Measurements from ENCODE around the gene UBL3. TPM values are rescaled to one million over a fixed set of nuclear protein-coding genes. Genes with fewer than 3 reads are reported as not detected.
A peak's percentile ranks its signal among the peaks of the same experiment; 100 is the strongest.

The UBL3 gene
- total RNA-seq, 1 donor from 2014 or later: 16.1 TPM

DNA sequence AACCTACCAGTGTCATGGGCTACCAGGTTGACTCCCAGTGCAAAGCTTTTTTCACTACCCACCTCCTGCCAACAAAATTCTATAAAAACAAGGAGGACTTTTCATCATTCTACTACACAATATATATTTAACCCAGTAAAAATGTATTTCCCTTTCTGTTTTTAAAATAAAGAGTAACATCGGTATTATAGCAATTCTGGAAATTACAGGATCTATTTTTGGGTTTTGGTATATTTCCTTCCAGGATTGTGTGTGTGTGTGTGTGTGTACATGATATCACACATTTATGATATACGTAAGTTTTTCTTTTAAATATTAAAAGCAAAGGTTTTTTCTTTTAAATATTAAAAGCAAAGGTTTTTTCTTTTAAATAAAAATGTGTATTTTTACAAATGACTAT lies 6.0 kb upstream of the UBL3 start:
- no peak for DNase-seq (ENCODE audit: low read depth)
- no peak for FAIRE-seq
- Histone ChIP-seq H3K36me3 (ENCODE audit: control insufficient read depth, insufficient read depth, low read length) (no peaks in the 10 kb centered on the region), H3K4me3 (ENCODE audit: low read depth, low read length) (no peak overlapping the region), H3K27me3 (ENCODE audit: control insufficient read depth, insufficient read depth, low read length) (no peaks in the 10 kb centered on the region)
- TF ChIP-seq, protein P1, sequence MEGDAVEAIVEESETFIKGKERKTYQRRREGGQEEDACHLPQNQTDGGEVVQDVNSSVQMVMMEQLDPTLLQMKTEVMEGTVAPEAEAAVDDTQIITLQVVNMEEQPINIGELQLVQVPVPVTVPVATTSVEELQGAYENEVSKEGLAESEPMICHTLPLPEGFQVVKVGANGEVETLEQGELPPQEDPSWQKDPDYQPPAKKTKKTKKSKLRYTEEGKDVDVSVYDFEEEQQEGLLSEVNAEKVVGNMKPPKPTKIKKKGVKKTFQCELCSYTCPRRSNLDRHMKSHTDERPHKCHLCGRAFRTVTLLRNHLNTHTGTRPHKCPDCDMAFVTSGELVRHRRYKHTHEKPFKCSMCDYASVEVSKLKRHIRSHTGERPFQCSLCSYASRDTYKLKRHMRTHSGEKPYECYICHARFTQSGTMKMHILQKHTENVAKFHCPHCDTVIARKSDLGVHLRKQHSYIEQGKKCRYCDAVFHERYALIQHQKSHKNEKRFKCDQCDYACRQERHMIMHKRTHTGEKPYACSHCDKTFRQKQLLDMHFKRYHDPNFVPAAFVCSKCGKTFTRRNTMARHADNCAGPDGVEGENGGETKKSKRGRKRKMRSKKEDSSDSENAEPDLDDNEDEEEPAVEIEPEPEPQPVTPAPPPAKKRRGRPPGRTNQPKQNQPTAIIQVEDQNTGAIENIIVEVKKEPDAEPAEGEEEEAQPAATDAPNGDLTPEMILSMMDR (IDR thresholded peaks at IDR 0.05; ENCODE audit: insufficient read depth, low read length, severe bottlenecking): no peak

DNA sequence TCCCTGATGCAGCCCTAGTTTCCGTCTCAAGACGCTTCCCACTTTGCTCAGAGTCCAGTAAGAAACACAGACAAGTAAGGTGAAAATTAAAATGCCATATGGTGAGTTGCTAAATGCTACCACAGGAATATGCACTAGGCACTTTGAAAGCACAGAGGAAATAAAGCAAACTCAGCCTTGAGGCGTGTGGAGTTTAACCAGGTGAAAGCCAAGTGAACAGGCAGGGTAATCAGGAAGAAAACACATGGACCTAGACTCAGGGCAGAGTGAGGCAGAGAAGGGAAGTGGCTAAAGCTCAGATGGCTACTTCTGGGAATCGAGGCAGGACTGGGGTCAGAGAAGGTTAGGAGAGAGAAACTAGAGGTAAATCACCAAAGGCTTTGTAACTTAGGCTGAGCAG lies 5.4 kb upstream of the UBL3 start:
- TF ChIP-seq, protein P1 (IDR thresholded peaks at IDR 0.05; ENCODE audit: insufficient read depth, low read length, severe bottlenecking): no peak
- DNase-seq (ENCODE audit: low read depth) (no peak), FAIRE-seq (no peak)
- Histone ChIP-seq H3K4me3 (ENCODE audit: low read depth, low read length) (no peak overlapping the region), H3K27me3 (ENCODE audit: control insufficient read depth, insufficient read depth, low read length) (no peaks in the 10 kb centered on the region), H3K36me3 (ENCODE audit: control insufficient read depth, insufficient read depth, low read length) (no peaks in the 10 kb centered on the region)

DNA sequence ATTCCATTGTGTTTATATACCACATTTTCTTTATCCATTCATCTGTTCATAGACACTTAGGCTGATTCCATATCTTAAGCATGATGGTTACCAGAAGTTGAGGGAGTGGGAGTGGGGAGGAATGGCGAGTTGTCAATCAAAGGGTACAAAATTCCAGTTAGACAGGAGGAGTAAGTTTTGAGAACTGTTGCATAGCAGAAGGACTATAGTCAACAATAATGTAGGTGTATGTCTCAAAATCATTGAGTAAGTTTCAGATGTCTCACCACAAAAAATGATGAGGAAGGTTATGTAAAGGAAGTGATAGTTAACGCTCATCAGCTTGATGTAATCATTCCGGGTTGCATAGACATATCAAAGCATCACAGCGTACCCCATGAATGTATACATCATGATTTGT lies 4.6 kb upstream of the UBL3 start:
- H3K27me3 ChIP-seq (ENCODE audit: control insufficient read depth, insufficient read depth, low read length): no peaks in the 10 kb centered on the region
- no peak overlapping the region for H3K4me3 ChIP-seq (ENCODE audit: low read depth, low read length)
- no peaks in the 10 kb centered on the region for H3K36me3 ChIP-seq (ENCODE audit: control insufficient read depth, insufficient read depth, low read length)
- FAIRE-seq: no peak
- DNase-seq (ENCODE audit: low read depth): peak; percentile 37
- TF ChIP-seq, protein P1 (IDR thresholded peaks at IDR 0.05; ENCODE audit: insufficient read depth, low read length, severe bottlenecking): no peak

DNA sequence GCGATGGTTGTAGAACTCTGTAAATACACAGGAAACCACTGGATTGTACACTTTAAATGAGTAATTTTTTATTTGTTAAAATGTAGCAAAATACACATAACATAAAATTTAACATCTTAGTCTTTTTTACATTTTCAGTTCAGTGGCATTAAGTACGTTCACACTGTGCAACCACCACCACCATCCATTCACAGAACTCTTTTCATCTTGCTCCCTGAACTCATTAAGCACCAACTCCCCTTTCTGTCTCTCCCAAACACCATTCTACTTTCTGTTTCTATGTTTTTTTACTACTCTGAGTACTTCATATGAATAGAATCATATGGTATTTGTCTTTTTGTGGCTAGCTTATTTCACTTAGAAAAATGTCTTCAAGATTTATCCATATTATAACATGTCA lies 2.7 kb upstream of the UBL3 start:
- DNase-seq (ENCODE audit: low read depth) (no peak), FAIRE-seq (no peak)
- H3K36me3 ChIP-seq (ENCODE audit: control insufficient read depth, insufficient read depth, low read length): no peaks in the 10 kb centered on the region
- TF ChIP-seq, protein P1 (IDR thresholded peaks at IDR 0.05; ENCODE audit: insufficient read depth, low read length, severe bottlenecking): no peak
- no peaks in the 10 kb centered on the region for H3K27me3 ChIP-seq (ENCODE audit: control insufficient read depth, insufficient read depth, low read length)
- no peak overlapping the region for H3K4me3 ChIP-seq (ENCODE audit: low read depth, low read length)

DNA sequence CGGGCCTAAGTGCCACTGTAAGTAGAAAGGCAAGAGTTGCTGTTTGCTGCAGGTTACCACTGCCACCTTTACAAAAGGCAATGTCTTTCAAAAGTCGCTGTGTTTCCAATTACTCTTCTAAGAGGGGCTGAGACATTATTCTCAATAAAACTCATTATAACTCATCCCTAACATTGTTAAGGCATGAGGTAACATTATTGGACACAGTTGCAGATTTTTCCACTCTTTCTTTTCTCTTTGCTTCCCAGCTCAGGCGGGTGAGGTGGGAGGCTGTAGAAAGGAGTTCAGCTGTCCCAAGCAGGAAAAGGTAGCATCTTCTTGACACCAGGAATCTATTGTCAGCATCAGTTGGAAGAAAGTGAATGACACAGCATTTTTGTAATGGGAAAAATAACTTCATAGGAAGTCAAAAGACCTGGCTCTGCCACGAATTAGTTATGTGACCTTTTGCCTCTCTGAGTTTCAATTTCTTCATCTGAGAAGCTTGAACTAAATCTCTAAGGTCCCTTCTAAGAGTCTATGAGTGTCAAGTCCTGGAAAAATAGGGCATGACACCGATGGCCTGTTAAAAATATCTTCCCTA lies 2.1 kb upstream of the UBL3 start:
- FAIRE-seq (no peak), DNase-seq (ENCODE audit: low read depth) (no peak)
- Histone ChIP-seq H3K27me3 (ENCODE audit: control insufficient read depth, insufficient read depth, low read length) (no peaks in the 10 kb centered on the region), H3K4me3 (ENCODE audit: low read depth, low read length) (no peak overlapping the region), H3K36me3 (ENCODE audit: control insufficient read depth, insufficient read depth, low read length) (no peaks in the 10 kb centered on the region)
- TF ChIP-seq, protein P1 (IDR thresholded peaks at IDR 0.05; ENCODE audit: insufficient read depth, low read length, severe bottlenecking): no peak

DNA sequence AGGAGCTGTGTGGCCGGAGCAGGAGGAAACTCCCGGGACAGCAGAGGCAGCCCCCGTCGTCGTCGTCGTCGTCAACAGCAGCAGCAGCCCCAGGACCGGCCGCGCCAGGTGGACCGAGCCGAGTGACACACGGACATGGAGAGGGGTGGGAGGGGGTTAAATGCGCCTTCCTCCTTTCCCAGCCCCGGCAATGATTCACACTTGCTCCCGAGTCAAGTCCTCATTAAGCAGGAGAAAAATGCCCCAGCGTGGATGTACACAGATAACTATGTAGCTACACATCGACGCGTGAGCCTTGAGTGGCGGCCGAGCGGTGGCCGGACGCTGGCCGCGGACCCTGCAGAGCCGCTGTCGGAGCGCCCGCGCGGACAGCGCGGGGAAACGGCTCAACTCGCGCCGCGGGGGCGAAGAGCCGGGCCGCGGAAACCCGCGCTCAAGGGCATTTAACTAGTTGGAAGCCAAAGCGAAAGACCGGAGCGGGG lies 645 bp downstream of the UBL3 start:
- FAIRE-seq: no peak
- Histone ChIP-seq H3K4me3 (ENCODE audit: low read depth, low read length) (peak overlapping the region; percentile 68), H3K36me3 (ENCODE audit: control insufficient read depth, insufficient read depth, low read length) (no peaks in the 10 kb centered on the region), H3K27me3 (ENCODE audit: control insufficient read depth, insufficient read depth, low read length) (no peaks in the 10 kb centered on the region)
- TF ChIP-seq, protein P1 (IDR thresholded peaks at IDR 0.05; ENCODE audit: insufficient read depth, low read length, severe bottlenecking): no peak
- peak; percentile 70 for DNase-seq (ENCODE audit: low read depth)
